HG02759 (cell line): Measurements from ENCODE around the gene OGA.
A peak's percentile ranks its signal among the peaks of the same experiment; 100 is the strongest.

Experiments
- ATAC-seq: cut with Tn5 transposase; IDR thresholded peaks from one replicate; pipeline ENCODE4 v1.9.1; 2021; ENCODE audit warnings: mild to moderate bottlenecking, moderate library complexity; ENCODE audit not compliant: unreplicated experiment

The OGA gene

GRCh38 chr10:101837748-101838147 is 19.5 kb upstream of the OGA start:
- ATAC-seq = no peak

GRCh38 chr10:101835362-101835761 is 17.1 kb upstream of the OGA start:
- ATAC-seq = no peak

- no peak for ATAC-seq
Measured at GRCh38 chr10:101834341-101834740, 16.1 kb upstream of the OGA start.

- ATAC-seq = no peak
Measured at GRCh38 chr10:101833466-101833865, 15.2 kb upstream of the OGA start.

GRCh38 chr10:101832325-101832771 is 14.1 kb upstream of the OGA start:
- no peak for ATAC-seq

- no peak for ATAC-seq
Measured at GRCh38 chr10:101831169-101831811, 13.0 kb upstream of the OGA start.

- peak; percentile 62 for ATAC-seq
Measured at GRCh38 chr10:101830322-101831168, 12.3 kb upstream of the OGA start.

GRCh38 chr10:101829561-101830315 is 11.5 kb upstream of the OGA start:
- ATAC-seq = peak; percentile 30

GRCh38 chr10:101828766-101829551 is 10.7 kb upstream of the OGA start:
- no peak for ATAC-seq

- no peak for ATAC-seq
Measured at GRCh38 chr10:101827919-101828600, 9.8 kb upstream of the OGA start.

- ATAC-seq = no peak
Measured at GRCh38 chr10:101826852-101827434, 8.7 kb upstream of the OGA start.

GRCh38 chr10:101824736-101825135 is 6.5 kb upstream of the OGA start:
- ATAC-seq = no peak

- peak; percentile 15 for ATAC-seq
Measured at GRCh38 chr10:101818872-101819633, 809 bp upstream of the OGA start.

- ATAC-seq = peak; percentile 1
Measured at GRCh38 chr10:101817337-101818118, 716 bp downstream of the OGA start.

- ATAC-seq = no peak
Measured at GRCh38 chr10:101816913-101817336, 1.3 kb downstream of the OGA start.

- no peak for ATAC-seq
Measured at GRCh38 chr10:101816376-101816775, 1.9 kb downstream of the OGA start.

GRCh38 chr10:101814466-101815071 is 3.7 kb downstream of the OGA start:
- ATAC-seq = peak; percentile 26

- ATAC-seq = no peak
Measured at GRCh38 chr10:101812606-101813005, 5.6 kb downstream of the OGA start.
